ENCODE results near the gene SEZ6L.
"Not testable (repeated sequence)": the region's sequence is repeated elsewhere in the genome, so short reads cannot be mapped to it uniquely, and the experiment has no call there.

The SEZ6L gene

DNA sequence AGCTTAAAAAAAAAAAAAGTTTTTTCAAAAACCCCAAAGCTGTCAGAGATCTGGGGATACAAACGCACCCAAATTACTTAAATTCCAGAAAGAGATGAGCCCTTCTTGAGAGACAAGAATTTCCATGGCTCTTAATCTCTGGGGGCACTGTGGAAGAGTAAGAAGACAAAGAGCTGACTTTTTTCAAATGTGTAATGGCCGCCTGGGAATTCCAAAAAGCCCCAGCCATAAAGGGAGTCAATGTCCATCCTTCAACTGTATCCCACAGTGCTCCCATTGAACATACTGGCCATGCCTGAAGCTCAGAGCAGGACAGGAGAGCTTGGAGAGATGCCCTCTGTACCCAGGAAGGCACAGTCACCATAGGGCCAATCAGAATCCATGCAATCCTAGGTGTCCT, 222.4 kb downstream of the SEZ6L start:
- no peak for DNase-seq

DNA sequence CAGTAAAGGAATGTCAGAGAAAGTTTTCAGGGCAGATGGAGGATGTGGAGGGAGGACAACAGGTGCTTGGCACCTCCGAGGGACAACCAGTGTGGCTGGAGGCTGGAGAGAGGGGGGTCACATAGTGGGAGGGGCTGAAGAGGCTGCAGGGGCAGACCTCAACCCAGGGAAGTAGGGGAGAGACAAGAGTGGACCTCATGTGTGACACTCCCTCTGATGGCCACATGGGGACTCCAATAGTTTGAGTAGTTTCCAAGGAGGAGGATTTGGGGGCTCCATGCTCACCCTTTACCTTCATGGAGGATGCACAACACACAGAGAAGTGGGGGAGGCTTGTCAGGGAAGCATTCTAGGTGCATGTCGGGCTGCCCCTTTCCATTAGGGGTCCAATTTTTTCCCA, 224.7 kb downstream of the SEZ6L start:
- DNase-seq, result no peak

DNA sequence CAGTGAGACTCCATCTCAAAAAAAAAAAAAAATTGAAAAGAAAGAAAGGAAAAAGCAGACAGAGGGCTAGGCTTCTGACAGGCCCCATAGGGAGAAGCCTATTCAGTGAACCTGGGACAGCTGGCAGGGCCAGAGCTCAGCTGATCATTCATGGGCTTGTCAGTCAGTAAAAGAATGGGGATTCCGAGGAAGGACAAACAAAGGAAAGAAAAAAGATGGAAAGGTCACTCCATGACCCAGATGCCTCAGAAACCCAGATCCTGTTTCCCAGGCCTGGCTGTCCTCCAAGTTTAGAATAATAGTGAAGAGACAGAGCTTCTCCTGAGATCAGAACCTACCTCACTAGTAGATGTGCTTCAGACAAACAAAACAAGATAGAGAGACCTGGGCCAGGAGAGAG, 225.5 kb downstream of the SEZ6L start:
- no peak for DNase-seq

DNA sequence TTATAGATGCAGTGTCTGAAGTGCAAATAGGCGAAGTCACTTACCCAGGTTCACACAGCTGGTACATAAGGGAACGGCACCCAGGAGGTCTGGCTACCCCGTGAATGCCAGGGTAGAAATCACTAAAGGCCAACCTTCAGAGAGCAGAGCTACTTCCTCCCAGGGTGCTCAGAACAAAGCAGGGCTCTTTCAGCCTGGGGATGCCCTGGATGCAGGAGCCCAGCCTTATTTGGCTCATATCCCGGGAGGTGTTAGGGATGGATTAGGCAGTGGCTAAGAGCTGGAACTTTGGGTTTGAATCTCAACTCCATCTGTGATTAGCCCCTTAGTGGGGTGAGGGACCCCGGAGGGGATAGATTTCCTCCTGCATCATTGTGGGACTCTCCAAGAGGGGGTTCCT, 226.7 kb downstream of the SEZ6L start:
- no peak for DNase-seq

DNA sequence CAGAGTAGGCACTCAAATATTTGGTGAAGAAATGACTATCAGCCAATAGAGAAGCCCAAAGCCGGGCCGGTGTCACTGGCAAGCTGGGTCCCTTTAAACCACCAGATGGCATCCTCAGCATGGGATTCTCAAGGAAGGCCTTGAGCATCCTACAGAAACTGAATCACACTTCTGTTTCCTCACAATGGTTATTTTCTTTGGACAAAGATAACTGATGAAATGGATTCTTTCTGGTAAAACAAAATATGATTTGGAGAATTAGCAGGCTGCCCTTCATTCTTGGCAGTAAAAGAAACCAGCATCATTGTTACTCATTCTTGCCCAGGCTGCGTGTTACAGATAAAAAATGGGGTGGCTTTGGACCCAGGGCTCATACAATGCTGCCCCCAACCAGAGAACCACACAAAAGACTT, 229.5 kb downstream of the SEZ6L start:
- DNase-seq, result peak in 1 of 2 experiments; percentile 45

DNA sequence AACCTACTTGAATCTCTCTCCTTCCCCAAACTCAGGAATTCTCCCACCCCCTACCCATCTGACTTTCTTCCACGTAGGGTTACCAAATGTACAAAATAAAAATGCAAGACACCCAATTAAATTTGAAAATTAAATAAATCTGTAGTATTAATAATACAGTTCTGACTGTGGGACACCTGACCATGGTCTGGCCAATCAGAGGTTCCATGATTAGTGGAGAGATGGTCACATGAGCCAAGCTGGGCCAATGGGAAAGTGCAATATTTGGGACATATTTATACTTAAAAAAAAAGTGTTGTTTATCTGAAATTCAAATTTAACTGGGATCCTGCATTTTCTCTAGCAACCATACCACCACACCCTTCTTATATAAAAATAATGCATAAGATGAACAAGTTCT, 230.0 kb downstream of the SEZ6L start:
- no peak for DNase-seq

DNA sequence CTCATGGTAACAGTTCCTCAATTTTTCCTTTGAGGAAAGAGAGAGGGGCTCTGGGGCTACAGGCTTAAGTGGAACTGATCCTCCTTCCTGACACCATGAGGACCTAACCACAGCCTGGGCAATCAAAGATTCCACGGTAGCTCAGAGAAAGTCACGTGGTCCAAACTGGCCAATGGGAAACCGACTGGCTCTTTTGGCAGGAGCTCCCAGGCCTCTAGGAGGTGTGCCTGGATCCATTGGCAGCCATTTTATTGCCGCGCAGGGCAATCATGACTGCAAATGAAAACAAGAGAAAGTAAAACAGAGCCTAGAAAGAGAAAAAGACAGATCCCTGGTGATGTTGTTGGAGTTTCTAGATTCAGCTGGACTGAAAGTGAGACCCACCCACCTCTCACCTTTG, 232.5 kb downstream of the SEZ6L start:
- DNase-seq, result no peak

DNA sequence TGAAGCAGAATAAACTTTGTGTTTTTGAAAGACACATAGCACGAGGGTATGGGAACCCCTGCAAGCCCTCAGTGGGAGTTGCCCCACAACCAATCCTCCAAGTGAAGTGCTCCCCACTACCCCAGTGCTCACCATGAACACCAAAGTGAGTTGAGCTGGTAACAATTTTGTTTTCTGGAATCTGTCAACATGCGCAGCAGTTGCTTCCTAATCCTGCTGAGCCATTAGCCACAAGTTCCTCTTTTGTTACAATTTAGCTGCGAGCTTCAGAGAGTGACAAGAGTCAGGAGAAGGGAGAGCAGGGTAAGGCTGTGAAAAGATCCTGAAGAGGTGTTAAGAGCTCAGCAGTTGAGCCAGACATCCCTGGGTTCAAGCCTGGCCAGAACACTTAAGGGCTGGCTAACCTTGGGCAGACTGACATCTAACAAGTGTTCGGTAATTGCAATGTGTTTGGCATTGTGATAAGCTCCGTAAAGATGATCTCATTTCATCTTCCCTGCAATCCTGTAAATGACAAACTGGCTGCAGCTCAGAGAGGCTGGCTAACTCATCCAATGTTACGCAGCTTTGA, 235.7 kb downstream of the SEZ6L start:
- DNase-seq, result no peak

DNA sequence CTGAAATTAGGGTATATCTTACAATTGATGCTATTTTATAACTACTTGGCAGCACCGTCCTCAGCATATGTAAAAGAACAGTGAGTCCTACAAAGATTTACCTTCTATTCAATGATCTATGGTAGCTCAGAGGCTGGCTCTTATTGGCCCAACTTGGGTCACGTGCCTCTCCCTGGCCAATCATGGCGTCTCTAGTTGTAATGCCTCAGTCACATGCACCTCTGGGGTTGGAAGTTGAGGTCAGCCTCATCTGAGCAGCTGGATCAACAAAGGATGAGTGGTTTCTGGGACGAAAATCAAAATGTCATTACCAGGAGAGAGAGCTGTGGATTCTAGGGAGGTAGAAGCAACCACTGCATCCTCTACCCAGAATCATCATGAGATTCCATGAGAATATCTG, 236.9 kb downstream of the SEZ6L start:
- no peak for DNase-seq

DNA sequence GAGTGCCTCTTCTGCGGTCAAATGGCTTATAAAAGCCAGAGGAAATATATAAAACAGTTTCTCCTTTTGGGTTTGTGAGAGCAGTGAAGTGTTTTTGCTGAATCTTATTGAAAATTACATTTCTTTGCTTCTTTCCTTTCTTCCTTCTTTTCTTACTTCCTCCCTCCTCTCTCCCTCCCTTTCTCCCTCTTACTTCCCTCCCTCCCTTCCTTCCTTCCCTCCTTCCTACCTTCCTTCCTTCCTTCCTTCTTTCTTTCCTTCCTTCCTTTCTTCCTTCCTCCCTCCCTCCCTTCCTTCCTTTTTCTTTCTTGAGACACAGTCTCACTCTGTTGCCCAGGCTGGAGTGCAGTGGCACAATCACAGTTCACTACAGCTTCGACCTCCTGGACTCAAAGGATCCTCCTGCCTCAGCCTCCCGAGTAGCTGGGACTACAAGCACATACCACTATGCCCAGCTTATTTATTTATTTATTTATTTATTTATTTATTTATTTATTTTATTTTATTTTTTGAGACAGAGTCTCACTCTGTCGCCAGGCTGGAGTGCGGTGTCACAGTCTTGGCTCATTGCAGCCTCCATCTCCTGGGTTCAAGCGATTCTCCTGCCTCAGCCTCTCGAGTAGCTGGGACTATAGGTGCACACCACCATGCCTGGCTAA, 239.4 kb downstream of the SEZ6L start:
- not testable (repeated sequence) for DNase-seq

DNA sequence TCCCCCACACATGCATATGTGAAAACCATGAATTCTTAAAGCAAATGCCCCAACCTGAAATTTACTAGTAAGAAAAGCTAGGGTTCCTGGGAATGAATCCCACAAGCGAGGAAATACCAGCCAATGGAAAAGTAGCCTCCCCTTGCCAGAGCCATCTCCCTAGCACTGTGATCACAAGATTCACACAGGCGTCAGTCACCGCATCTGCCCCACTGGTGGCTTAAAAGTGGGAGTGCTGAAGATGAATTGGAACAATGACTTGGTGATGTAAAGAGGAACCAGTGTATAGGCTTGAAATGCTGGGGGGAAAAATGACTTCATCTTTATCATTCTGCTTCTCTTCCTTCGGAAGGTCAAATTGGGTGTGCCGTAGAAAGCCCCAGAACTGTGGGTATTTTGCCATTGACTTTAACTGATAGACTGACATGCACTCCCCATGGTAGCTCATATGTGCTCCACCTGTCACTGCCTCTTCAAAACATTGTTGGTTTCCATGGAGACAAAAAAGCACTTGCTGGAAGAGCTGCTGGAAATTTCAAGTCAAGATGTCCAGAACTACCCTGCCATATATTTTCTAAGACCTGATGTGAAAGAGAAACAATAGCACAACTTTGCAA, 240.6 kb downstream of the SEZ6L start:
- DNase-seq, result no peak

DNA sequence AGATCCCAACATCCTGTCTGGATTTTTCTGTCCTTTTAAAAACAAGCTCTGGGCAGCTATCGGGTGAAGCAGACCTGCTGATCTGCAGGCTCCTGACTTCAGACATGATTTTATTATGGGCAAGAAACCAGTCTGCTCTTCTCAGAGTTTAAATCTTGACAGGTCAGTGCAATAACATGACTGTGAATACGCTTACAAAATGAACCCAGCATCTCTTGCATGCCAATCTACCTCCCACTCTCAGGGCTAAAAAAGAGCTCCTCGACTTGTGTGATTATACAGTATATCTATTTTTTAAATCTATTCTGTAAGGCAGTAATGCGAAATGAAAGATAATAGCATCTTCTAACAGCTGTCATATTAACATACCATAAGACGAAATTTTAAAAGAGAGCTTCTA, 241.1 kb downstream of the SEZ6L start:
- DNase-seq, result no peak

DNA sequence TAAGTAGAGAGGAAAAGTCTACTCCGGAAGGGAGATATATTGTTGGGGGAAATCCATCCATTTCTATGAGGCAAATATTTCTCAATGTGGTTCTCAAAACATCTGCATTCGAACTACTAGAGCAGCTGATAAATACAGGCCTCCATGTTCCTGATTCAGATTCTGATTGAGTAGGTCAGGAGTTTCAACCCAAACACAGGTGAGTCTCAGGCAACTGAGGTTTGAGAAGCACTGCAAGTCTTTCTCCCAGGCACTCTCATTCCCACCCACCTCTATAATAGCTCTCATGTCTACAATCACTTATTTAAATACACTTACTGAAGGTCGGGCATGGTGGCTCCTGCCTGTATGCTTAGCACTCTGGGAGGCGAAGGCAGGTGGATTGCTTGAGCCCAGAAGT, 245.1 kb downstream of the SEZ6L start:
- DNase-seq, result no peak

DNA sequence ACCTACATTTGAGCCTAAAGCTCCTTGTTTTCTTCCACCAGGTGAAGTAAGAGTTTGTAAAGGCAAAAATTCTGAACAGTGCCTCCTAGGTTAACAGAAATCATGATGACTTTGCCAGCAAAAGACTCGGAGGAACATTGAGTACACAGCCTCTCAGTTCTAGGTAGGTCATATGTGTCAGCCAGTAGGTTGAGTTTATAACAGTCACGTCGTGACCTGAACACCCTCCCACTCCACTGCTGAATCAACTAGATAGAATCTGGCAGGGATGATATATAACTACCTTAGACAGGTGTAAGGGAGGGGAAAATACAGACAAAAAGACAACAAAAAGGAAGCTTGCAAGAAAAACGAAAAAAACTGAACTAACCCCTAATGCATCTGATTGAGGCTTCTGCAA, 247.0 kb downstream of the SEZ6L start:
- DNase-seq, result no peak

DNA sequence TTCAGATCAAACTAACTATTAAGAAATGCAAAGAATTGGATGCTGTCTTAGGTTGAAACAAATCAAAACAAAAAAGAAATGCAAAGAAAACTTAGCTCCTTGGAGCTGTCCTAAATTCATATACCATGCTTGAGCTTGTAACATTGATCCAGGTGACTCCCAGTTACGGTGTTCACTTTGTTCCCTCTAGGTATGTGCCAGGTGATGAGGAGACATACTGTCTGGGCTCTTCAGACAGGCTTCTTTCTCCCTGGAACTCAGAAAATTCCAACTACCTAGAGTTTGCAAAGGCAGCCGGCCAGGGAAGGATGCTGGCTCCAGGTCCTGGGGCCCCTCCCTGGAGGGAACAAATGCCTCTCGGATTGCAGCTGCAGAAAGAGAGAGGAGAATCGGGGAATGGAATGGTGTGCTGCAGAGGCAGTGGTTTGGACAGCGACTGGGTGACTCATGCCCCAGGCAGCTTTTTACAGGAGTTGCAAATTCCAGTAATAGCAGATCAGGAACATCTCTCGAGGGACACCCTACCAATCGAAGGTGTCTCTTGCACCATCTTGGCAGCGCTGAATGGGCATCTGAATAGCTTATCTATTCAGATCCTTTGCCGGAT, 247.5 kb downstream of the SEZ6L start:
- no peak for DNase-seq

DNA sequence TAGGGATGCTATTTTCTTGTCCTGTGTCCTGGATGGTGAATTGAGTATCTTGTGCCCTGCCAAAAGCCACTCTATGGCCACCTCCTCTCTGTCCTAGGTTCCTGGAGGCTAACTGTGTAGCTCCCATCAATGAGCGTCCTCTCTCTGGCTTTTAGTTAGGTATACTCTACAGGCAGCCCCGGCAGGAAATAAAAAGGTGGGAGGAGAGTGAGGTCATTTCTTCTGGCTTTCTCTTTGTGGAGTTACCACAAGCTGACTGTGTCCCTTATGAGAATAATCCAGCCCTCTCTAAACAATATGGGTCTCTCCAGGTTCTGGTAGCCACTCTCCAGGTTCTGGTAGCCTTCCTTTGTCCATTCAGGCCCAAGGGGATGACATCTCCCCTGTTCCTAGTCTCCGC, 248.1 kb downstream of the SEZ6L start:
- DNase-seq, result no peak

DNA sequence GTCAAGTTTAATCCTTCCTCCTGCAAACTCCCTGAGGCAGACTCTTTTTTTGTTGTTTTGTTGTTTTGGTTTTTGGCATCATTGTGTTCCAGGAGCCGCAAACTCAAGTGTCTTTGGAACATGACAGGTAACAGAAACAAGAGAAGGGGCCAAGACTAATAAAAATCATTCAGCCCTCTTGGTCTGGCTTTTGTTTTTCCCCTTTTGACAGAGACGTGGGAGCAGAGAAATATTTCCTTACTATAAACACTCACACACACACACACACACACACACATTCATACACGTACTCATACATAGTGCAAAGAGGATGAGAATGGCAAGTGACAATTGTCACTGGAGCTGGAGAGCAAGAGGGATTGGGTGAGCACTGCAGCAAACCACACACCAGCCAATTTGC, 249.4 kb downstream of the SEZ6L start:
- no peak for DNase-seq

DNA sequence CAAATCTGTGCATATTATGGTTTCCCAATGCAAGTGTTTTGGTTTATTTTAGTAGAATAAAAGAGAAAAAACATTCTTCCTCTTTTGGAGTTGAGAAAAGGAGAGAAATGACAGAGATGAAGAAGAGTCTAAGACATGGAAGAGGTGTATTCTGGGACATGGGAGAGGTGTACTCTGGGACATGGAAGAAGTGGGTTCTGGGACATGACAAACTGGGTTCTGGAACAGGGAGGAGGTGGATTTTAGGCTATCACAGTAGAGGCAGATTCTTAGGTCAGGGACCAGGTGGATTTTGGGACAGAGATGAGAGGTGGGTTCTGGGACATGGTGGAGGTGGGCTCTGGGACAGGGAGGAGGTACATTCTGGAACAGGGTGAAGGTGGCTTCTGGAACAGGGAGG, 257.7 kb downstream of the SEZ6L start:
- no peak for DNase-seq

DNA sequence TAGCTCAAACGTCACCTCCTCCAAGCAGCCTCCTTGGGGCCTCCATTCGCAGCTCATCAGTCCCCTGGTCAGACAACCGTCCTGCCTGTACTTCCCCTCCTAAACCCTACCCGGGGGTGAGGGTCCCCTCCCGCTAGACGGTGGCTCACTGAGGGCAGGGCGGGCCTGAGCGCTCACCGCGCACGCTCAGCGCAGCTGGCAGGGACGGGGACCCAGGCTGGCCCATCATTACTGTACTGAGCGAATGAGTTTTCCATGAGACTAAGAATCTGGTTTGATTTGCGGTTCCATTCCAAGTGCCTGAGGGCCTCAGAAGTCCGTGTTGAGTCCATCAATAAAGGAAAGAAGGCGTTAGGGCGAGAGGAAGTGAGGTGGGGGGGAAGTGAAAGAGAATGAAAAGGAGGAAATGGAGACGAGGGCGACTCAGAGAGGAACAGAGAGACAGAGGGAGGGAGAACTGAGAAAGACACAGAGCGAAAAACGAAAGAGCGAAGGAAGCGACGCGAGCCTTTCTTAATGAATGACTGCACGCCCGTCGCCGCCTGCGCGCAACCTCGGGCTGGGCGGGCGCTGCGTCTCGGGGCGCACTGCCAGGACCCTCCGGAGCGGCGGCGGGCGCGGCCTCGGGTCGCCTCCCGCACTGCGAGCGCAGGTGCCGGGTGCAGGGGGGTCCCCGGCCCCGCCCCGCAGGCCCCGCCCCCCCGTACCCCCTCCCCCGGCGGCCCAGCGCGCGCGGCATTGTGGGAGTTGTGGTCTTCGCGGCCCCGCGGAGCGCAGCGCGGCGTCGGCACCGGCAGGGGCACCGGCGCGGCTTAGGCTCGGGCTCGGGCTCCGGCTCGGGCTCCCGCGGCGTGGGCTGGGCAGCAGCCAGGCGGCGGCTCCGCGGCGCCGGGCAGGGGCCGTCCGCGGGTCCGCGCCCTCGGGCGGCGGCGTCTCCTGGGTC, 259.5 kb downstream of the SEZ6L start, which contains the start of gene ASPHD2:
TSS of gene ASPHD2 (plus strand) at position 746 of the 943 bp plus-strand sequence. CDS start 4,356 bp downstream, outside the sequence.
- peak; percentile 61 to 79 for DNase-seq

DNA sequence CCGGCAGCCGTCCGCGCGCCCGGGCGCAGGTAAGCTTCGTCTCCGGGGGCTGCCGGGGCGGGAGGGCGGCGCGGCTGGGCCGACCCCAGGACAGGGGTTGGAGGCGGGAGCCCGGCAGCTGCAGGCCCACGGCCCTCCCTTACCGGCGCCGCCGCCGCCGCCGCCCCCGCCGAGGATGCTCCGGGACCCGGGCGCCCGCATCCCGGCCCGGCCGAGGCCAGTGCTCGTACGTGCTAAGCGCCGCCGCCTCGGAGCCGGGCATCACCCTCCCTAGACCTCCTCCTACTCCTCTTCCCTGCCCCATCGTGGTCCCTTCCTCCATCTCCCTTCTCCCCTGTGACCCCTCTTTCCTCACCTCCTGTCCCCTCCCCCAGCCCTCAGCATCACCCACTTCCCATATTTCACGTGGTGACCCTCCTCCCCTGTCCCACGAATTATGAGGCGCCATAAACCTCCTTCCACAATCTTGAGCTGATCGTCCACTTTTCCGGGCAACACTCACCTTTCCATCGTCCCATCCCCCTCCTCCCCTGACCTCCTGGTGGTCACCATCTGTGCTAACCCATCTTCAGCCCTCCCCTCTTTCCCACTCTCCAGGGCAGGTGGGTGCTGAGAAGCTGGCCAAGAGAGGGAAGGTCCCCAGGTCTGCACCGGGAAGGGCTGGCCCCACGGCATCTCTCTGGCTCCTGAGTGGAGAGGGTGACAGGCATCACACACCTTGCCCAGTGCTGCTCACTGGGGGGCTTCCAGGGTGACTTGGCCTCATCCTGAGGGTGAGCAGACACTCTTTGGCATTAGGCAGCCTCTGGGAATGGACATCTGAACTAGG, 260.4 kb downstream of the SEZ6L start:
- DNase-seq, result no peak

DNA sequence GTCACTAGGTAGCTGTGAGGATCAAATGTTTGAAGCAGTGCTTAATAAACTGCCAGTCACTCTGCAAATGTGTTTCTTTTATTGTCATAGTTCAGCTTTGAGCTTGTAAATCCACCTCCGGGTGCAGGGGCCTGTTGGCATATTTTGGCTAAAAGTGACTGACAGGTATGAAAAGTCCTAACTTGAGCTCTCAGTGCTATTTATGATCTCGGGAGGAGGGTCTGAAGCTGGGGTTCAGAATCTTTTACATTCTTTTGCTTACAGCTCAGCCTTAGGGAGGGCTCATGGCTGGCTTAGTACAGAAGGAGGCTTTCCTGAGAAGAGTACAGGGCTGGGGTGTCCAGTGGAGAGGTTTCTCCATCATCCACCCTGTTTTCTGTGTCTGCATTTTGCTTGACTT, 261.3 kb downstream of the SEZ6L start:
- no peak for DNase-seq

All from NCI-H1930 (cell line).